SU-DHL-6 (cell line): Measurements from ENCODE around the gene TMC3.

Experiments
- EZH2phosphoT487 ChIP-seq: fragments of 200-600 bp; sonication (generic), shearing (Covaris generic); conservative IDR thresholded peaks from 2 replicates; pipeline ENCODE4 v1.6.1; 2018; ENCODE audit warnings: mild to moderate bottlenecking, antibody characterized with exemption, low read length, moderate library complexity, mixed read lengths
- TF ChIP-seq, protein P1 (sequence below): fragments of 200-600 bp; sonication (generic); IDR thresholded peaks from one replicate; pipeline ENCODE4 v1.5.1; 2017; ENCODE audit warnings: antibody characterized with exemption, mild to moderate bottlenecking, low read length, moderate library complexity; ENCODE audit not compliant: insufficient read depth, poor library complexity, severe bottlenecking

DNA sequence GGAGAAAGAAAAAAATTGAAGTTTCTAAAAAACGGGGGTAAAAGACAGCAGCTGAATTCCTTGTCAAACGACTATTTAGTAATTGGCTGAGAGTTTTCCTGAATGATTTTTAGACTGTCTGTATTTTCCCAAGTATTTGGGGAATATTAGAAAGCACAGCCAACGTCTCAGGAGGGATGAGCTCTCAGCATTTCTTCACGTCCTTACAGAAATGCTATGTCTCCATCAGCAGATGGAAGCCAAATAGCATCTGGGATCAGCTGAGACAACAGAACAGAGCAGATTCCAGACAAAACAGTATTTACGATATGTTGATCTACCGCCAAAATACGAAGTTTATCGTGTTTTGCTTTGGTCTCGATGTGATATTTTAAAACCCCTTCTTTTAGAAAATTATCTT, 5.3 kb upstream of the TMC3 start:
- TF ChIP-seq, protein P1, sequence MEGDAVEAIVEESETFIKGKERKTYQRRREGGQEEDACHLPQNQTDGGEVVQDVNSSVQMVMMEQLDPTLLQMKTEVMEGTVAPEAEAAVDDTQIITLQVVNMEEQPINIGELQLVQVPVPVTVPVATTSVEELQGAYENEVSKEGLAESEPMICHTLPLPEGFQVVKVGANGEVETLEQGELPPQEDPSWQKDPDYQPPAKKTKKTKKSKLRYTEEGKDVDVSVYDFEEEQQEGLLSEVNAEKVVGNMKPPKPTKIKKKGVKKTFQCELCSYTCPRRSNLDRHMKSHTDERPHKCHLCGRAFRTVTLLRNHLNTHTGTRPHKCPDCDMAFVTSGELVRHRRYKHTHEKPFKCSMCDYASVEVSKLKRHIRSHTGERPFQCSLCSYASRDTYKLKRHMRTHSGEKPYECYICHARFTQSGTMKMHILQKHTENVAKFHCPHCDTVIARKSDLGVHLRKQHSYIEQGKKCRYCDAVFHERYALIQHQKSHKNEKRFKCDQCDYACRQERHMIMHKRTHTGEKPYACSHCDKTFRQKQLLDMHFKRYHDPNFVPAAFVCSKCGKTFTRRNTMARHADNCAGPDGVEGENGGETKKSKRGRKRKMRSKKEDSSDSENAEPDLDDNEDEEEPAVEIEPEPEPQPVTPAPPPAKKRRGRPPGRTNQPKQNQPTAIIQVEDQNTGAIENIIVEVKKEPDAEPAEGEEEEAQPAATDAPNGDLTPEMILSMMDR = no peak
- no peak for TF ChIP-seq EZH2phosphoT487
